H1 (cell line): ENCODE results near the gene TTC22. TPM values are rescaled to one million over a fixed set of nuclear protein-coding genes. Genes with fewer than 3 reads are reported as not detected.

Experiments used
- CTCF ChIA-PET: fragments of 300-600 bp; sonication (Branson Sonifier 250); formaldehyde crosslinking; loops from one replicate; lab custom pipeline; 2021; ENCODE audit not compliant: partially characterized antibody; lab: Charles Lee
- POLR2A ChIA-PET: fragments of 300-600 bp; sonication (Branson Sonifier 250); formaldehyde crosslinking; loops from one replicate; lab custom pipeline; 2021; ENCODE audit warnings: inconsistent platforms; ENCODE audit not compliant: partially characterized antibody; lab: Charles Lee
- DNase-seq, 2 experiments: peaks; one replicate each; pipeline versions ENCODE4 v3.0.0 to v3.0.0-alpha.2; 2010 to 2022; ENCODE audit warnings: low spot score in 2 of 2, low read depth in 1 of 2, mixed read lengths in 1 of 2
- FAIRE-seq: peaks from 2 replicates; lab custom pipeline; 2011; peaks lifted over from hg19 to GRCh38; lab: Jason Lieb, UNC
- H2AFZ ChIP-seq: 2 replicates; pipeline ENCODE4 v1.8.1; 2012; ENCODE audit warnings: low read length, inconsistent platforms
- H2AK5ac ChIP-seq: 2 replicates; pipeline ENCODE4 v1.6.1; 2013; ENCODE audit warnings: low read depth, low read length
- H2BK120ac ChIP-seq: replicated peaks from 2 replicates; pipeline ENCODE3; 2013; ENCODE audit warnings: low read depth, low read length, inconsistent platforms
- H2BK12ac ChIP-seq: 2 replicates; pipeline ENCODE4 v1.6.1; 2013; ENCODE audit warnings: low read depth, low read length
- H2BK15ac ChIP-seq: 2 replicates; pipeline ENCODE4 v1.6.1; 2013; ENCODE audit warnings: low read length
- H2BK20ac ChIP-seq: 2 replicates; pipeline ENCODE4 v1.6.1; 2013; ENCODE audit warnings: low read length
- H2BK5ac ChIP-seq: 2 replicates; pipeline ENCODE4 v1.6.1; 2013; ENCODE audit warnings: low read depth, low read length
- H3K14ac ChIP-seq: 2 replicates; pipeline ENCODE4 v1.6.1; 2013; ENCODE audit warnings: inconsistent platforms; ENCODE audit not compliant: insufficient read length
- H3K18ac ChIP-seq: 2 replicates; pipeline ENCODE4 v1.6.1; 2013; ENCODE audit warnings: low read length; ENCODE audit errors: extremely low read depth
- H3K23ac ChIP-seq: 2 replicates; pipeline ENCODE4 v1.6.1; 2013; ENCODE audit warnings: inconsistent platforms; ENCODE audit not compliant: insufficient read length
- H3K23me2 ChIP-seq: 2 replicates; pipeline ENCODE4 v1.6.1; 2013; ENCODE audit warnings: low read depth, low read length
- H3K27ac ChIP-seq: 2 replicates; pipeline ENCODE4 v1.6.1; 2011; ENCODE audit warnings: low read depth, low read length, inconsistent platforms
- H3K27me3 ChIP-seq, 4 experiments: replicated peaks in 1 of 4; 1 replicate in 1 of 4; 2 replicates in 3 of 4; pipeline versions ENCODE4 v1.6.1 to v1.8.1; 2011 to 2013; ENCODE audit warnings: low read length in 3 of 4, mild to moderate bottlenecking in 3 of 4, inconsistent platforms in 2 of 4, mixed read lengths in 2 of 4, moderate library complexity in 1 of 4; ENCODE audit not compliant: control insufficient read depth in 3 of 4, insufficient read depth in 3 of 4; ENCODE audit errors: extremely low read depth in 1 of 4
- H3K36me3 ChIP-seq, 4 experiments: 2 replicates each; pipeline versions ENCODE4 v1.6.1 to v1.8.1; 2011 to 2013; ENCODE audit warnings: mild to moderate bottlenecking in 4 of 4, low read length in 3 of 4, moderate library complexity in 2 of 4, control low read depth in 1 of 4, inconsistent platforms in 1 of 4; ENCODE audit not compliant: insufficient read depth in 4 of 4, control insufficient read depth in 2 of 4
- H3K4ac ChIP-seq: replicated peaks from 2 replicates; pipeline ENCODE3; 2013; ENCODE audit warnings: low read length, low read depth, mixed read lengths, inconsistent platforms; ENCODE audit not compliant: insufficient read length
- H3K4me1 ChIP-seq, 4 experiments: replicated peaks in 1 of 4; 1 replicate in 1 of 4; 2 replicates in 3 of 4; pipeline versions ENCODE4 v1.6.1 to v1.8.1; 2011 to 2013; ENCODE audit warnings: low read length in 3 of 4, inconsistent platforms in 2 of 4, mixed read lengths in 1 of 4; ENCODE audit not compliant: insufficient read depth in 4 of 4, control insufficient read depth in 3 of 4
- H3K4me2 ChIP-seq, 2 experiments: 2 replicates each; pipeline versions ENCODE4 v1.6.1 to v1.8.1; 2011 to 2013; ENCODE audit warnings: low read depth in 2 of 2, low read length in 2 of 2, control low read depth in 1 of 2, inconsistent platforms in 1 of 2, mild to moderate bottlenecking in 1 of 2; ENCODE audit not compliant: insufficient read depth in 1 of 2
- H3K4me3 ChIP-seq, 4 experiments: fragments of 200-600, 300-600 bp in 1 of 4; sonication (generic), shearing (Covaris generic), sonication (Bioruptor Twin) in 1 of 4; 2 replicates each; pipeline versions ENCODE4 v1.5.1 to v1.8.1; 2011 to 2016; ENCODE audit warnings: low read length in 4 of 4, low read depth in 3 of 4, control low read depth in 2 of 4, inconsistent platforms in 2 of 4, mild to moderate bottlenecking in 2 of 4, mixed read lengths in 1 of 4, moderate library complexity in 1 of 4; ENCODE audit not compliant: insufficient read depth in 2 of 4; ENCODE audit errors: extremely low read depth in 1 of 4
- H3K56ac ChIP-seq: replicated peaks from 2 replicates; pipeline ENCODE3; 2013; ENCODE audit warnings: low read depth, mild to moderate bottlenecking, mixed read lengths, low read length, inconsistent platforms; ENCODE audit not compliant: insufficient read length
- H3K79me1 ChIP-seq: 2 replicates; pipeline ENCODE4 v1.6.1; 2013; ENCODE audit warnings: low read depth, low read length, control low read depth
- H3K79me2 ChIP-seq, 2 experiments: 2 replicates each; pipeline versions ENCODE4 v1.6.1 to v1.8.1; 2012 to 2013; ENCODE audit warnings: low read length in 2 of 2, mild to moderate bottlenecking in 2 of 2, inconsistent platforms in 1 of 2; ENCODE audit not compliant: insufficient read depth in 2 of 2, control insufficient read depth in 1 of 2
- H3K9ac ChIP-seq, 4 experiments: replicated peaks in 1 of 4; 1 replicate in 1 of 4; 2 replicates in 3 of 4; pipeline versions ENCODE4 v1.6.1 to v1.8.1; 2011 to 2013; ENCODE audit warnings: low read depth in 3 of 4, low read length in 3 of 4, control low read depth in 2 of 4, mild to moderate bottlenecking in 2 of 4, moderate library complexity in 2 of 4, inconsistent platforms in 1 of 4; ENCODE audit errors: extremely low read depth in 1 of 4
- H3K9me3 ChIP-seq, 2 experiments: 2 replicates each; pipeline versions ENCODE4 v1.6.1 to v1.8.1; 2012 to 2013; ENCODE audit warnings: mild to moderate bottlenecking in 2 of 2, moderate library complexity in 2 of 2, control low read depth in 1 of 2, inconsistent platforms in 1 of 2, low read depth in 1 of 2, low read length in 1 of 2, mixed read lengths in 1 of 2; ENCODE audit not compliant: insufficient read depth in 2 of 2
- H4K20me1 ChIP-seq, 2 experiments: replicated peaks in 1 of 2; 2 replicates each; pipeline versions ENCODE3 to v1.8.1; 2011 to 2013; ENCODE audit warnings: inconsistent platforms in 2 of 2, low read length in 2 of 2, mild to moderate bottlenecking in 1 of 2; ENCODE audit not compliant: insufficient read depth in 2 of 2, control insufficient read depth in 1 of 2
- H4K5ac ChIP-seq: 2 replicates; pipeline ENCODE4 v1.6.1; 2013; ENCODE audit warnings: low read length, low read depth, mixed read lengths, inconsistent platforms; ENCODE audit not compliant: insufficient read length
- H4K8ac ChIP-seq: 2 replicates; pipeline ENCODE4 v1.8.0; 2013; ENCODE audit warnings: mild to moderate bottlenecking, moderate library complexity, low read length, inconsistent platforms; ENCODE audit not compliant: insufficient read depth; ENCODE audit errors: extremely low read depth
- H4K91ac ChIP-seq: replicated peaks from 2 replicates; pipeline ENCODE3; 2013; ENCODE audit warnings: low read length, mixed read lengths, inconsistent platforms; ENCODE audit not compliant: insufficient read length
- BRCA1 ChIP-seq: IDR thresholded peaks from 2 replicates; pipeline ENCODE4 v1.6.1; 2012; ENCODE audit warnings: low read depth, low read length, improper control_type of control experiment
- CHD1 ChIP-seq: IDR thresholded peaks from 2 replicates; pipeline ENCODE4 v1.6.1; 2012; ENCODE audit warnings: low read depth, low read length, improper control_type of control experiment
- CREB1 ChIP-seq: IDR thresholded peaks from 2 replicates; pipeline ENCODE4 v1.6.1; 2012; ENCODE audit warnings: inconsistent platforms
- EP300 ChIP-seq, 2 experiments: IDR thresholded peaks; 1 replicate in 1 of 2; 2 replicates in 1 of 2; pipeline ENCODE4 v1.6.1; 2011 to 2012; ENCODE audit warnings: low read depth in 2 of 2, low read length in 2 of 2, mild to moderate bottlenecking in 2 of 2, borderline replicate concordance in 1 of 2, inconsistent platforms in 1 of 2, moderate library complexity in 1 of 2
- FOSL1 ChIP-seq: IDR thresholded peaks from 2 replicates; pipeline ENCODE4 v1.6.1; 2011; ENCODE audit warnings: mild to moderate bottlenecking, low read depth, low read length, moderate library complexity; ENCODE audit not compliant: insufficient read depth
- POU5F1 ChIP-seq: IDR thresholded peaks from 2 replicates; pipeline ENCODE4 v1.6.1; 2011; ENCODE audit warnings: low read depth, mild to moderate bottlenecking, low read length, moderate library complexity
- SP1 ChIP-seq: IDR thresholded peaks from 2 replicates; pipeline ENCODE4 v1.6.1; 2011; ENCODE audit warnings: low read depth, low read length
- WGBS, 2 experiments: shearing (Covaris generic) in 1 of 2; methylation state at CpG; one replicate each; pipeline versions ENCODE4 v1.1.6 to v1.1.7; 2013 to 2015; ENCODE audit warnings: low lambda C conversion rate in 2 of 2, mixed read lengths in 2 of 2, inconsistent platforms in 1 of 2, low coverage in 1 of 2, missing lambda C conversion rate in 1 of 2; ENCODE audit not compliant: insufficient replicate concordance in 2 of 2, insufficient coverage in 1 of 2, insufficient read length in 1 of 2; ENCODE audit errors: extremely low coverage in 1 of 2, missing lambda C conversion rate in 1 of 2; 5-methylcytosine and 5-hydroxymethylcytosine counted together
- polyA plus RNA-seq, 7 experiments: library from polyadenylated mRNA; depleted of rRNA in 3 of 7; stranded (reverse) in 5 of 7; unstranded in 2 of 7; fragments of >200 nt in 5 of 7; fragments of 200-250 nt in 2 of 7; gene quantifications; 1 replicate in 5 of 7; 2 replicates in 1 of 7; 4 replicates in 1 of 7; pipeline versions ENCODE4 v1.2.1 to v1.2.3, GENCODE V29; 2011 to 2013; ENCODE audit warnings: missing spikeins in 2 of 7, mixed read lengths in 2 of 7
- total RNA-seq: library from RNA; stranded (reverse); fragmentation: NEBNext Ultra II Directional; extraction: Animal tissue kit (Norgen Biotek cat#: 25700); gene quantifications from 2 replicates; pipeline ENCODE4 v1.2.1, GENCODE V29; 2021

TTC22 gene
- total and polyA plus RNA-seq, 2 of the 8 experiments (the other 6 are each of a cell fraction or from before 2014, with no cell fraction given) = 1.00 to 1.6 TPM

- no peak overlapping the region for H2BK5ac ChIP-seq
- WGBS, 2 experiments = 88% methylated on average over 2 of the region's 2 CpGs; no CpG with 5 or more reads in 1 of the 2 experiments
- FAIRE-seq (no peak), DNase-seq (no peak)
- H3K36me3 ChIP-seq = no peaks in the 10 kb centered on the region
- H3K14ac ChIP-seq = no peak overlapping the region
- no peaks in the 10 kb centered on the region for H3K79me2 ChIP-seq
- H3K23me2 ChIP-seq = peaks cover 5% of the 10 kb centered on the region; the same call in 1 of the 2 replicates
- peaks cover 2% of the 10 kb centered on the region; the same call in 1 of the 2 replicates for H3K79me1 ChIP-seq
- POLR2A ChIA-PET = no interaction called here
- H2BK20ac ChIP-seq = no peak overlapping the region
- no peaks in the 10 kb centered on the region for H3K9me3 ChIP-seq
- H3K9ac ChIP-seq = no peak overlapping the region
- H2BK120ac ChIP-seq = no peak overlapping the region
- H2BK12ac ChIP-seq = no peak overlapping the region
- H3K4me2 ChIP-seq = no peak overlapping the region
- no peaks in the 10 kb centered on the region for H4K20me1 ChIP-seq
- CTCF ChIA-PET = interaction anchor here (0.7 to 3.0 kb wide), 4 partner anchors 9 to 18 kb away, joined by 3 to 31 read pairs (median 3); partner anchors contain the start of gene TTC22
- H2AFZ ChIP-seq = no peak overlapping the region
- H3K56ac ChIP-seq = no peak overlapping the region
- no peak overlapping the region for H3K4me3 ChIP-seq
- no peak overlapping the region for H4K8ac ChIP-seq
- H4K91ac ChIP-seq = no peak overlapping the region
- no peak overlapping the region for H3K18ac ChIP-seq
- no peak overlapping the region for H4K5ac ChIP-seq
- no peak overlapping the region for H3K23ac ChIP-seq
- H3K4ac ChIP-seq = no peak overlapping the region
- H3K27me3 ChIP-seq = peaks cover 15 to 26% (median 25%) of the 10 kb centered on the region in 4 experiments; a peak in 6 of 7 replicates
- H2BK15ac ChIP-seq = no peak overlapping the region
- H3K27ac ChIP-seq = no peak overlapping the region
- no peaks in the 10 kb centered on the region; a peak in 1 of 7 replicates for H3K4me1 ChIP-seq
- no peak overlapping the region for H2AK5ac ChIP-seq
- no peak for TF ChIP-seq EP300 (IDR thresholded peaks at IDR 0.05; ENCODE audit: borderline replicate concordance in 1 of 2, low read depth in 2 of 2, low read length in 2 of 2)
- no peak for TF ChIP-seq SP1
- no peak for TF ChIP-seq BRCA1
- TF ChIP-seq POU5F1 = no peak
- no peak for TF ChIP-seq CREB1
- no peak for TF ChIP-seq FOSL1
- TF ChIP-seq CHD1 = no peak
Measured at GRCh38 chr1:54782588-54782987, 18.5 kb downstream of the TTC22 start.
